ENCODE measurements around the gene LEFTY1.

Gene LEFTY1

DNA sequence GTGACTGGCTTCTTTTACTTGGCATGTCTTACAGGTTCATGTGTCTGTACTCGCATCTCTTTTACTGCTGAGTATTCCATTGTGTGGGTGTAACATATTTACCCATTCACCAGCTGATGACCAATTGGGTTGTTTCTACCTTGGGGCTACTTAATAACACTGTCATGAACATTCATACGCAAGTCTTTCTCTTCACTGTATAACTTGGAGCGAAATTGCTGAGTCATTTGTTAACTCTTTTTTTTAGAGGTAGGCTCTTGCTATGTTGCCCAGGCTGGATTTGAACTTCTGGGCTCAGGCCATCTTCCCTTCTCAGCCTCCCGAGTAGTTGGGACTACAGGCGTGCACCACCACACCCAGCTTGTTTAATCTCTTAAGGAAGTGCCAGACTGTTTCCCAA is 28.6 kb upstream of the LEFTY1 start:
- no peak overlapping the region for H3K4me3 ChIP-seq (ENCODE audit: low read length)
- H4K20me1 ChIP-seq (ENCODE audit: insufficient read depth, low read length), result peaks cover 17% of the 10 kb centered on the region
- TF ChIP-seq, protein P1, sequence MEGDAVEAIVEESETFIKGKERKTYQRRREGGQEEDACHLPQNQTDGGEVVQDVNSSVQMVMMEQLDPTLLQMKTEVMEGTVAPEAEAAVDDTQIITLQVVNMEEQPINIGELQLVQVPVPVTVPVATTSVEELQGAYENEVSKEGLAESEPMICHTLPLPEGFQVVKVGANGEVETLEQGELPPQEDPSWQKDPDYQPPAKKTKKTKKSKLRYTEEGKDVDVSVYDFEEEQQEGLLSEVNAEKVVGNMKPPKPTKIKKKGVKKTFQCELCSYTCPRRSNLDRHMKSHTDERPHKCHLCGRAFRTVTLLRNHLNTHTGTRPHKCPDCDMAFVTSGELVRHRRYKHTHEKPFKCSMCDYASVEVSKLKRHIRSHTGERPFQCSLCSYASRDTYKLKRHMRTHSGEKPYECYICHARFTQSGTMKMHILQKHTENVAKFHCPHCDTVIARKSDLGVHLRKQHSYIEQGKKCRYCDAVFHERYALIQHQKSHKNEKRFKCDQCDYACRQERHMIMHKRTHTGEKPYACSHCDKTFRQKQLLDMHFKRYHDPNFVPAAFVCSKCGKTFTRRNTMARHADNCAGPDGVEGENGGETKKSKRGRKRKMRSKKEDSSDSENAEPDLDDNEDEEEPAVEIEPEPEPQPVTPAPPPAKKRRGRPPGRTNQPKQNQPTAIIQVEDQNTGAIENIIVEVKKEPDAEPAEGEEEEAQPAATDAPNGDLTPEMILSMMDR (IDR thresholded peaks at IDR 0.05; ENCODE audit: low read depth, low read length), result no peak
- no peak for TF ChIP-seq EZH2phosphoT487 (IDR thresholded peaks at IDR 0.05; ENCODE audit: low read depth)
- H3K4me1 ChIP-seq (ENCODE audit: low read length), result peaks cover 39% of the 10 kb centered on the region
- no peak overlapping the region for H3K4me2 ChIP-seq (ENCODE audit: low read length)
- H3K9me3 ChIP-seq (ENCODE audit: insufficient read depth, low read length), result no peaks in the 10 kb centered on the region
- H3K27me3 ChIP-seq (ENCODE audit: low read depth, low read length), result no peaks in the 10 kb centered on the region
- H3K27ac ChIP-seq (ENCODE audit: low read length), result no peak overlapping the region
- no peak overlapping the region for H2AFZ ChIP-seq (ENCODE audit: low read depth, low read length)
- peaks cover 52% of the 10 kb centered on the region for H3K36me3 ChIP-seq (replicated peaks; ENCODE audit: low read depth, low read length)
- peaks cover 26% of the 10 kb centered on the region for H3K79me2 ChIP-seq (ENCODE audit: low read length)
- H3K9ac ChIP-seq (ENCODE audit: low read length), result no peak overlapping the region

DNA sequence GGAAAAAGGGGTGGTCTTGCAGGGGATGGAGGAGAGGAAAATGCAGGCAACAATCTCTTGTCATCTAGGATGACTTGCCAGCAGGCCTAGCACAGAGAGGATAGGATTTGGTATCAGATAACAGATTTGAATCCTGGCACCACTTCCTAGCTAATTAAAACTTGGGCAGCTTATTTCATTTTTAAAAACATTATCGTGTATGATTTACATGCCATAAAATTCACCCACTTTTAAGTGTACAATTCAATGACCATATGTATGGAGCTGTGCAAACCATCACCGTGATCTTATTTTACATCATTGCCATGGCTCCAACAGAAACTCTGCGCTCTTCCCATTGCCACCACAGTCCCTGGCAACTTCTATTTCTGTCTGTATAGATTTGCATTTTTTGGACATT is 28.2 kb upstream of the LEFTY1 start:
- Histone ChIP-seq H3K36me3 (replicated peaks; ENCODE audit: low read depth, low read length) (peaks cover 48% of the 10 kb centered on the region), H3K4me3 (ENCODE audit: low read length) (no peak overlapping the region), H2AFZ (ENCODE audit: low read depth, low read length) (no peak overlapping the region), H3K27me3 (ENCODE audit: low read depth, low read length) (no peaks in the 10 kb centered on the region), H3K9ac (ENCODE audit: low read length) (no peak overlapping the region), H3K9me3 (ENCODE audit: insufficient read depth, low read length) (no peaks in the 10 kb centered on the region), H3K4me1 (ENCODE audit: low read length) (peaks cover 36% of the 10 kb centered on the region), H4K20me1 (ENCODE audit: insufficient read depth, low read length) (peaks cover 16% of the 10 kb centered on the region), H3K4me2 (ENCODE audit: low read length) (no peak overlapping the region), H3K79me2 (ENCODE audit: low read length) (peaks cover 22% of the 10 kb centered on the region), H3K27ac (ENCODE audit: low read length) (no peak overlapping the region)
- TF ChIP-seq, protein P1 (IDR thresholded peaks at IDR 0.05; ENCODE audit: low read depth, low read length), result no peak
- no peak for TF ChIP-seq EZH2phosphoT487 (IDR thresholded peaks at IDR 0.05; ENCODE audit: low read depth)

DNA sequence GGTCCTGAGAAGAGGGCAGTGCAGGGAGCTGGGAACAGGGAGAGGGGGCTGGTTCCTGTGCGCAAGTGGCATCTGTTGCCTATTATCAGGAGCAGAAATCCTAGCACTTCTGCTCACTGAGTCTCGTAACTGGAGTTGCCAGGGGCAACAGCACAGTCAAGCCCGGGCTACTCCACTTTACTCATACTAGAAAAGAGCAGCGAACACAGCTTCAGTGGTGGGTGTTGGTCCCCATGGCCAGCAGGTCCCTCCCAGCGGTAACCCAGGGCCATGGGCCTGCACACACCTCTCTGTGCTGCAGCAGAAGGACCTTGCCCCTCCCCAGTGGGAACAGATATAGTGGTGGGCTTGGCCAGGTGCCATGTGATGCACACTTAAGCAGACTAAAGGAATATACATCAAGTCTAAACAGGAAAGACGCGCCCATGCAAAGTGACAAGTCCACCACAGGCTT is 26.6 kb upstream of the LEFTY1 start:
- H3K79me2 ChIP-seq (ENCODE audit: low read length), result peaks cover 7% of the 10 kb centered on the region; the same call in 1 of the 2 replicates
- no peak overlapping the region for H2AFZ ChIP-seq (ENCODE audit: low read depth, low read length)
- H3K36me3 ChIP-seq (replicated peaks; ENCODE audit: low read depth, low read length), result peaks cover 32% of the 10 kb centered on the region
- no peak for TF ChIP-seq EZH2phosphoT487 (IDR thresholded peaks at IDR 0.05; ENCODE audit: low read depth)
- TF ChIP-seq, protein P1 (IDR thresholded peaks at IDR 0.05; ENCODE audit: low read depth, low read length), result no peak
- no peak overlapping the region for H3K4me3 ChIP-seq (ENCODE audit: low read length)
- H3K27me3 ChIP-seq (ENCODE audit: low read depth, low read length), result no peaks in the 10 kb centered on the region
- peaks cover 37% of the 10 kb centered on the region for H3K4me1 ChIP-seq (ENCODE audit: low read length)
- H4K20me1 ChIP-seq (ENCODE audit: insufficient read depth, low read length), result peaks cover 5% of the 10 kb centered on the region
- no peaks in the 10 kb centered on the region for H3K9me3 ChIP-seq (ENCODE audit: insufficient read depth, low read length)
- H3K9ac ChIP-seq (ENCODE audit: low read length), result no peak overlapping the region
- H3K4me2 ChIP-seq (ENCODE audit: low read length), result no peak overlapping the region
- no peak overlapping the region for H3K27ac ChIP-seq (ENCODE audit: low read length)

DNA sequence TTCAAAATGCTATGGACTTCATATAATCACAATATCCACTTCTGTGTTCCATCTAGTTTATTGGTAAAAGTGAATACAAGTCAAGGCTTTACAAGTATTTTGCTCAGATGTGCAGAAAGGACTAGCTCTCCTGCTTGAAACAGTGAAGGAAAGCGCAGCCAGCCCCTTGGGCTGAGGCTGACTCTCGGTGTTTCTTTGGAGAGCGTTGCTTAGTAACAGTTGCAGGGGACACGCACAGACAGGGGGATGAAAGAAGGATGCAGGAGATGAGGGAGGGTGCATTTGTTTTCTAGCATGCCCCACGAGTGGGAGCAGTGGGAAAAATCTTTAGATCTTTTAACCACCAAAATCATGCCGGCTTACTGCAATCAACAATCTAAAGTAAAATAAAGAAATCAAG is 26.0 kb upstream of the LEFTY1 start:
- no peak for TF ChIP-seq EZH2phosphoT487 (IDR thresholded peaks at IDR 0.05; ENCODE audit: low read depth)
- TF ChIP-seq, protein P1 (IDR thresholded peaks at IDR 0.05; ENCODE audit: low read depth, low read length), result no peak
- no peak overlapping the region for H3K27ac ChIP-seq (ENCODE audit: low read length)
- peaks cover 4% of the 10 kb centered on the region; the same call in 1 of the 2 replicates for H3K79me2 ChIP-seq (ENCODE audit: low read length)
- no peak overlapping the region for H3K4me2 ChIP-seq (ENCODE audit: low read length)
- no peak overlapping the region for H3K9ac ChIP-seq (ENCODE audit: low read length)
- no peak overlapping the region for H2AFZ ChIP-seq (ENCODE audit: low read depth, low read length)
- H3K9me3 ChIP-seq (ENCODE audit: insufficient read depth, low read length), result no peaks in the 10 kb centered on the region
- no peak overlapping the region for H3K4me3 ChIP-seq (ENCODE audit: low read length)
- 0 out of 2 replicates have a peak, but pooled peaks cover 3% of the 10 kb centered on the region for H4K20me1 ChIP-seq (ENCODE audit: insufficient read depth, low read length)
- peaks cover 37% of the 10 kb centered on the region for H3K4me1 ChIP-seq (ENCODE audit: low read length)
- no peaks in the 10 kb centered on the region for H3K27me3 ChIP-seq (ENCODE audit: low read depth, low read length)
- H3K36me3 ChIP-seq (replicated peaks; ENCODE audit: low read depth, low read length), result peaks cover 29% of the 10 kb centered on the region
